IPS-18c (cell line): ENCODE results near the gene ITIH2.
"Not testable (repeated sequence)": the region's sequence is repeated elsewhere in the genome, so short reads cannot be mapped to it uniquely, and the experiment has no call there.

Experiments used
- H3K4me3 ChIP-seq: 2 replicates; pipeline ENCODE4 v1.7.0; 2013; ENCODE audit warnings: low read depth, mild to moderate bottlenecking, low read length, moderate library complexity; ENCODE audit not compliant: insufficient read depth
- H3K9me3 ChIP-seq: one replicate; pipeline ENCODE4 v1.6.1; 2013; ENCODE audit warnings: mild to moderate bottlenecking, low read length, moderate library complexity; ENCODE audit not compliant: control insufficient read depth, insufficient read depth

ITIH2 gene

DNA sequence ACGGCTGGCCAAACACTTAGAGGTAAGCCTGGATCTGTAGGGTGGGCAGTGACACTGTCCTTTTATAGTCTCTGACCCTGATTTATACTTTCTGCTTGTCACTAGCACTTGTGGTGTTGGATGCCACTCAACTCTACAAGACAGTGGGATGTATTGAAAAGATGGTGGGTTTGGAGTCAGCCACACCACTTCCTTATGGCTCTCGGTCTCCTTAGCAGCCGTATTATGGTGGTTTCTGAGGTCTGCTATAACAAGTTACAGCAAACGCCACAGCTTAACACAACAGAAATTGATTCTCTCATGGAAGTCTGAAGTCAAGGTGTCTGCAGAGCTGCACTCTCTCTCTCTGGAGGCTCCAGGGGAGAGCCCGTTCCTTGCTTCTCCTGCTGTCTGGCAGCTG lies 14.7 kb downstream of the ITIH2 start:
- no peak overlapping the region for H3K4me3 ChIP-seq
- H3K9me3 ChIP-seq, result no peaks in the 10 kb centered on the region

- Histone ChIP-seq H3K9me3 (no peaks in the 10 kb centered on the region), H3K4me3 (no peak overlapping the region)
Observed at GRCh38 chr10:7718685-7719084, 15.6 kb downstream of the ITIH2 start.

- H3K9me3 ChIP-seq, result no peaks in the 10 kb centered on the region
- H3K4me3 ChIP-seq, result no peak overlapping the region
Observed at GRCh38 chr10:7720478-7720877, 17.4 kb downstream of the ITIH2 start.

DNA sequence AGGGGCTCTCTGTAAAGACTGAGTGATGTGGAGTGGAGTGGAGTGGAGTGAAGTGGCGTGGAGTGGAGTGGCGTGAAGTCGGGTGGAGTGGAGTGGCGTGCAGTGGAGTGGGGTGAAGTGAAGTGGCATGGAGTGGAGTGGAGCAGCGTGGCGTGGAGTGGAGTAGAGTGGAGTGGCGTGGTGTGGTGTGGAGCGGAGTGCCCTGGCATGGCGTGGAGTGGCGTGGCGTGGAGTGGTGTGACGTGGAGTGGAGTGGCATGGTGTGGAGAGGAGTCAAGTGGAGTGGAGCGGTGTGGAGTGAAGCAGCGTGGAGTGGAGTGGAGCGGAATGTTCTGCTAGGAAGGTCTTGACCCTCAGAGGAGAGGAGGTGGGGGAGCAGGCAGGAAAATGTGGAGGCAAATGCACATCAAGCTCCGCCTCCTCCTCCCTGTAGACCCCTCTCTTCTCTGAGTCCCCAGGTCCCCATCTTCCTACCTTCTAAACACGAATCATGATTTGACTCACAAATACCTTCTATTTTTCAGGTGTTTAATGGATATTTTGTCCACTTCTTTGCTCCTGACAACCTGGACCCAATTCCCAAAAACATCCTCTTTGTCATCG lies 19.9 kb downstream of the ITIH2 start:
- H3K4me3 ChIP-seq, result no peak overlapping the region
- H3K9me3 ChIP-seq, result no peaks in the 10 kb centered on the region

DNA sequence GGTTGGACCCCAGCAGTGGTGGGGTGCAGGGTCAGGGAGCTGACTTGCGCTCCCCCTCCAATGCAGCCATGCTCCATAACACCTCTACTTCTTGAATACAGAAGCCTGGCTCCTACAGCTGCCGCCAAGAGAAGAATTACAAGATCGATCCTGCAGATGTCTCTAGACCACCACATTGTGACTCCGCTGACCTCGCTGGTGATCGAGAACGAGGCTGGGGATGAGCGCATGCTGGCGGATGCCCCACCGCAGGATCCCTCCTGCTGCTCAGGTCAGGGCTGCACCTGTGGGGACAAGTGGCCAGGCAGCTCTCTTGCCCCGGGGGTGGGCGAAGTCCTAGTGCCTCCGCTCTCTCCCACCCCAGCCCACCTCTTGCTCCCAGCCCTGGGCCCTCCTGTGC lies 31.7 kb downstream of the ITIH2 start:
- no peak overlapping the region for H3K4me3 ChIP-seq

GRCh38 chr10:7738536-7739407 lies 35.7 kb downstream of the ITIH2 start:
- Histone ChIP-seq H3K4me3 (no peak overlapping the region), H3K9me3 (no peaks in the 10 kb centered on the region)

More for the DNA sequence above, 31.7 kb downstream of the ITIH2 start:
- H3K9me3 ChIP-seq, result no peaks in the 10 kb centered on the region

DNA sequence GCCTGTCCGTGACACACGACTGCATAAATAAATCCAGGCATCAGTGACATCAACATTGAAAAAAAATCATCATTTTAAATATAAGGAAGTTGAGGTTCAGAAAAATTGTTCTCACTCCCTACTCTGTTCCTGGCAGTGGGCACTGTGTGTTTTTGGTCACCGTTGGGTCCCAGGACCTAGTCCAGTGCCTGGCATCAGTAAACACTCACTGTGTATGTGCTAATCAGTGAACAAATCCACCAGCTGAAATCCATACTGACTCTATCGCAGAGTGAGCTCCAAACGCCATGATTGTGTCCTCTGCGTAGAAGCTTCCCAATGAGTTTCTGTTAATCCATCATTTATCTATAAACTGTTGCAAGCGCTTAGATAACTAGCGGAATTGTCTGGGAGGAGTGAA lies 41.2 kb downstream of the ITIH2 start:
- H3K4me3 ChIP-seq, result no peak overlapping the region
- no peaks in the 10 kb centered on the region for H3K9me3 ChIP-seq

- not testable (repeated sequence) for H3K4me3 ChIP-seq, H3K9me3 ChIP-seq
Observed at GRCh38 chr10:7748637-7749036, 45.5 kb downstream of the ITIH2 start.

DNA sequence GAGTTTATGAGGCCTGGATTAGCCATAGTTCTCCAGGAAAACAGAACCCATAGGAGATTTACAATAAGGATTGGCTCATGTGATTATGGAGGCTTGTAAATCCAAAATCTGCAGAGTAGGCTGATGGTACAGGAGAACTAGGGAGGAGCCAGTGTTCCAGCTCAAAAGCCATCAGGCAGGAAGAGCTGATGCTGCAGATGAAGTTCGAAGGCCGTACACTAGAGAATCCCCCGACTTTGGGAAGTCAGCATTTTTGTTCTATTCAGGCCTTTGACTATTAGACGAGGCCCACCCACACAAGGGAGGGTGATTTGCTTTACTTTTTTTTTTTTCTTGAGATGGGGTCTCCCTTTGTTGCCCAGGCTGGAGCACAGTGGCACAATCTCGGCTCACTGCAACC lies 47.1 kb downstream of the ITIH2 start:
- no peaks in the 10 kb centered on the region for H3K9me3 ChIP-seq
- no peak overlapping the region for H3K4me3 ChIP-seq

GRCh38 chr10:7752251-7752650 lies 49.1 kb downstream of the ITIH2 start:
- Histone ChIP-seq H3K9me3 (no peaks in the 10 kb centered on the region), H3K4me3 (no peak overlapping the region)

- no peak overlapping the region for H3K4me3 ChIP-seq
Observed at GRCh38 chr10:7755103-7755502, 52.0 kb downstream of the ITIH2 start.

DNA sequence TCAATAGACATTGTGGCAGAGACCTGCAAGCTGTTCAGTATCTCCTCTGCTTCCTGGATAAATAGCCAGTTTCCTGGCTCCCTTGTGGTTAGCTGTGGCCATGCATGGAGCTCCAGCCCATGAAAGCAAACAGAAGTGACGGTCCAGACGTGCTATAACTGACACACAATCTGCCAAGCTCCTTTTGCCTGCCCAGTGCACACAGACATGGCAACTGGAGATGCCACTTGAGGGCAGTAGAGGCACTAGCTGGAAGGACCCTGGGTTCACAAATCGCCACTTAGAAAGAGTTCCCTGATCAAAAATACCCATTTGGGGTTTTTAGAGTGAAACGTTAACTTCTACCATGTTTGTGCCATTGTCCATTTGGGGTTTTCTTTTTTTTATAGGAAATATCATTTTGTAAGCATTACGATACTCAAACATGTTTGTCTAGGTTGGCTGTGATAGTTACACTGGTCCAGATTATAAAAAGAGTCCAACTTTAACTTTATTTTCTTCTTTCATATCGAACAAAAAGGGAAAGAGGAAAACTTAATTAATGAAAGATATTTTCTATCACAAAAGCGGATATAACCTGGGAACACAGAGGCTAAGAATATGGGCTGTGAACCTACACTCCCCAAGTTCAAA lies 53.4 kb downstream of the ITIH2 start:
- H3K9me3 ChIP-seq, result no peaks in the 10 kb centered on the region
- no peak overlapping the region for H3K4me3 ChIP-seq

More at GRCh38 chr10:7755103-7755502, 52.0 kb downstream of the ITIH2 start:
- no peaks in the 10 kb centered on the region for H3K9me3 ChIP-seq

DNA sequence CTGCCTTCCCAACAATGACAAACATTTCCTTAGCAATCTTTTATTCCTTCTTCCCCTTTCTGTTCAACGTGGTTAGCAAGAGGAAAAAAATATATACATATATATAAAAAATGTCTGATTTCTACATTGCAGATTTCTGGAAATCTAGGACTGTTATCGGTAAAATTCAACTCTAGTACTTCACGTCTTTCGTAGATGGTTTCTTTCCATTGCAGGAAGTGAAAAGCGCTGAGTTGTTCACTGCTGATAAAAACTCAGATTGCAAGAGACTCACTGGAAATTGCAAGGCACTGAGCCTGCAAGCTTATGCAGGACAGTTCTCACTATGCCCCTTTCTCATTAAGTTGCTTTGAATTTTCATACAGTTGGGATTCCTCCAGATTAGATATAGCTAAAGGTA lies 60.8 kb downstream of the ITIH2 start:
- Histone ChIP-seq H3K4me3 (no peak overlapping the region), H3K9me3 (no peaks in the 10 kb centered on the region)

DNA sequence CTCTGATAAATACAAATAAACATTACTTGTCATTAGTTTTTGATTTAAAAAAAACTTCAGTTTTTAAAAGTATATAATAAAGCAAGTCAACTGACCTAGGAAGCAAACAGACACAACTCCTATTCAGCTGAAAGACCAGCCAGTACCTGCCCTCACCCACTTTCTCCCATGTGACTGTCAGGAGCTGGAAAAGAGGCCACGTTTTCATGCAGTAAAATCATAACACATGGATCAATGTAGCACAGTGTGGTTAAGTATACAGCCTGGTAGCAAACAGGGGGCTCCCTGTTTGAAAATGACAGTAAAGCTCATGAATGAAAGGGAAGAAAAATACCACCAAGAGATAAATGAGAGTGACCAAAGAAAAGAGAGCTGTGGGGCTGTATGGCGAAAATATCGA lies 63.1 kb downstream of the ITIH2 start:
- Histone ChIP-seq H3K9me3 (no peaks in the 10 kb centered on the region), H3K4me3 (no peak overlapping the region)

- Histone ChIP-seq H3K4me3 (no peak overlapping the region), H3K9me3 (no peaks in the 10 kb centered on the region)
Observed at GRCh38 chr10:7767209-7767608, 64.1 kb downstream of the ITIH2 start.

DNA sequence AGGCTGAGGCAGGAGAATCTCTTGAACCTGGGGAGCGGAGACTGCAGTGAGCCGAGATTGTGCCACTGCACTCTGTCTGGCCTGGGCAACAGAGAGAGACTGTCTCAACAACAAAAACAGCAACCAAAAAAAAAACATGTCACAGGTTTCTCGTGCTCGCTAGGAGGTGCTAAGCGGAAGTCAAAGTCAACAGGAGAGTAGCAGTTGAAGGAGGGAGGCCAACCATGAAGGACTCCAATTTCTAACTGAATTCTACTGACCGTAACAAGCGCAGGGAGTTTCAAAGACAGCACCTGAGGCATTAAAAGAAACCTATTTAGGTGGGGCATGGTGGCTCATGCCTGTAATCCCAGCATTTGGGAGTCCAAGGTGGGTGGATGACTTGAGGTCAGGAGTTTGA lies 65.3 kb downstream of the ITIH2 start:
- no peaks in the 10 kb centered on the region for H3K9me3 ChIP-seq
- H3K4me3 ChIP-seq, result no peak overlapping the region

GRCh38 chr10:7773845-7774801 lies 71.0 kb downstream of the ITIH2 start:
- Histone ChIP-seq H3K9me3 (no peaks in the 10 kb centered on the region), H3K4me3 (no peak overlapping the region)
